ENCODE measurements around the gene ZNF547.
"Not testable (repeated sequence)": the region's sequence is repeated elsewhere in the genome, so short reads cannot be mapped to it uniquely, and the experiment has no call there.

The ZNF547 gene

GRCh38 chr19:57374647-57375046 lies 11.3 kb downstream of the ZNF547 start:
- not testable (repeated sequence) for DNase-seq

- no peak for DNase-seq
These were observed 12.8 kb downstream of the ZNF547 start for GRCh38 chr19:57376151-57376550.

- DNase-seq, result no peak
These were observed 14.3 kb downstream of the ZNF547 start for GRCh38 chr19:57377498-57378146.

GRCh38 chr19:57380923-57381322 lies 17.6 kb downstream of the ZNF547 start:
- no peak for DNase-seq

- no peak for DNase-seq
These were observed 19.6 kb downstream of the ZNF547 start for GRCh38 chr19:57382806-57383488.

GRCh38 chr19:57389194-57389729 lies 25.9 kb downstream of the ZNF547 start:
- no peak for DNase-seq

- DNase-seq, result peak; percentile 100
These were observed 26.6 kb downstream of the ZNF547 start, which contains the start of gene ZNF548 for GRCh38 chr19:57389730-57390598. Gene ZNF548, plus strand, starts transcription at chr19:57389854. Its CDS starts 246 bp downstream, at chr19:57390100.

GRCh38 chr19:57395710-57396109 lies 32.4 kb downstream of the ZNF547 start:
- DNase-seq, result no peak

- no peak for DNase-seq
These were observed 35.5 kb downstream of the ZNF547 start for GRCh38 chr19:57398868-57399267.

GRCh38 chr19:57403737-57404563 lies 40.6 kb downstream of the ZNF547 start:
- no peak for DNase-seq

GRCh38 chr19:57406516-57407123 lies 43.3 kb downstream of the ZNF547 start:
- DNase-seq, result peak; percentile 36

GRCh38 chr19:57410877-57411671 lies 47.7 kb downstream of the ZNF547 start, which contains the start of gene ZNF17:
Gene ZNF17, plus strand, starts transcription at chr19:57411161. Its CDS starts 2,455 bp downstream, at chr19:57413616.
- peak; percentile 92 for DNase-seq

GRCh38 chr19:57419439-57419838 lies 56.1 kb downstream of the ZNF547 start:
- no peak for DNase-seq

GRCh38 chr19:57421037-57421436 lies 57.7 kb downstream of the ZNF547 start:
- DNase-seq, result no peak
